Endothelial cell of umbilical vein (primary cell): ENCODE measurements around the gene EVC2.

Experiments used
- EZH2 ChIP-seq: IDR thresholded peaks from 2 replicates; pipeline ENCODE4 v1.6.1; 2012; ENCODE audit warnings: borderline replicate concordance, low read depth, mild to moderate bottlenecking, moderate library complexity, low read length, inconsistent platforms; ENCODE audit not compliant: severe bottlenecking
- JUN ChIP-seq: IDR thresholded peaks from 2 replicates; pipeline ENCODE4 v1.6.1; 2011; ENCODE audit warnings: borderline replicate concordance, low read depth; ENCODE audit not compliant: insufficient read length, insufficient read depth
- MYC ChIP-seq: IDR thresholded peaks from one replicate; pipeline ENCODE4 v1.6.1; 2011; ENCODE audit warnings: mild to moderate bottlenecking, low read depth, low read length
- POLR2A ChIP-seq: IDR thresholded peaks from 2 replicates; pipeline ENCODE4 v1.6.1; 2012; ENCODE audit warnings: low read depth, mild to moderate bottlenecking, control low read depth, low read length
- POLR2AphosphoS5 ChIP-seq: IDR thresholded peaks from 2 replicates; pipeline ENCODE4 v1.6.1; 2012; ENCODE audit warnings: low read depth, mild to moderate bottlenecking, control low read depth, low read length, moderate library complexity; ENCODE audit not compliant: insufficient read depth
- TF ChIP-seq, protein P1 (sequence below), 2 donors: IDR thresholded peaks; 1 replicate in 1 of 2; 2 replicates in 1 of 2; pipeline ENCODE4 v1.5.1; 2011; ENCODE audit warnings: low read length in 2 of 2, mild to moderate bottlenecking in 2 of 2, moderate library complexity in 2 of 2, control low read depth in 1 of 2, inconsistent platforms in 1 of 2, low read depth in 1 of 2; ENCODE audit not compliant: insufficient read depth in 1 of 2; ENCODE audit errors: extremely low read depth in 1 of 2
- TF ChIP-seq, protein P2 (sequence below): IDR thresholded peaks from 2 replicates; pipeline ENCODE4 v1.6.1; 2011; ENCODE audit not compliant: insufficient read depth, insufficient read length

DNA sequence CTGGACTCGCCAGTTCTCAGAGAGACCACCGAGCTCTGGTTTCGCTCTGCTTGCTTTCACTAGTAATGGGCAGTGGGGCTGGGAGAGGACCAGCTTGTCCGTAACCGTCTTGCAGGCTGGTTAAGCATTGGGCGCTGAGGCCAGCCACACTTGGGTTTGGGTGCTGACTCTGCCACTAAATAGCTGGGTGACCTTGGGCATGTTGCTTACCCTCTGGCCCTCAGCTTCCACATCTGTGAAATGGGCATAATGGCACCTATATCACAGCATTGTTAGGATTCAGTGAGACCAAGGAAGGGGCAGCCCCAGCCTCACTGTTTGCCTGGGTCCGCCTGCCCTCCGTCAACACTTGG lies 46.1 kb upstream of the EVC2 start:
- TF ChIP-seq, protein P1, sequence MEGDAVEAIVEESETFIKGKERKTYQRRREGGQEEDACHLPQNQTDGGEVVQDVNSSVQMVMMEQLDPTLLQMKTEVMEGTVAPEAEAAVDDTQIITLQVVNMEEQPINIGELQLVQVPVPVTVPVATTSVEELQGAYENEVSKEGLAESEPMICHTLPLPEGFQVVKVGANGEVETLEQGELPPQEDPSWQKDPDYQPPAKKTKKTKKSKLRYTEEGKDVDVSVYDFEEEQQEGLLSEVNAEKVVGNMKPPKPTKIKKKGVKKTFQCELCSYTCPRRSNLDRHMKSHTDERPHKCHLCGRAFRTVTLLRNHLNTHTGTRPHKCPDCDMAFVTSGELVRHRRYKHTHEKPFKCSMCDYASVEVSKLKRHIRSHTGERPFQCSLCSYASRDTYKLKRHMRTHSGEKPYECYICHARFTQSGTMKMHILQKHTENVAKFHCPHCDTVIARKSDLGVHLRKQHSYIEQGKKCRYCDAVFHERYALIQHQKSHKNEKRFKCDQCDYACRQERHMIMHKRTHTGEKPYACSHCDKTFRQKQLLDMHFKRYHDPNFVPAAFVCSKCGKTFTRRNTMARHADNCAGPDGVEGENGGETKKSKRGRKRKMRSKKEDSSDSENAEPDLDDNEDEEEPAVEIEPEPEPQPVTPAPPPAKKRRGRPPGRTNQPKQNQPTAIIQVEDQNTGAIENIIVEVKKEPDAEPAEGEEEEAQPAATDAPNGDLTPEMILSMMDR (IDR thresholded peaks at IDR 0.05; ENCODE audit: extremely low read depth in 1 of 2, insufficient read depth in 1 of 2, low read depth in 1 of 2, low read length in 2 of 2), result no peak
- TF ChIP-seq MYC (no peak), EZH2 (no peak), POLR2A (no peak), POLR2AphosphoS5 (no peak), JUN (no peak)
- TF ChIP-seq, protein P2, sequence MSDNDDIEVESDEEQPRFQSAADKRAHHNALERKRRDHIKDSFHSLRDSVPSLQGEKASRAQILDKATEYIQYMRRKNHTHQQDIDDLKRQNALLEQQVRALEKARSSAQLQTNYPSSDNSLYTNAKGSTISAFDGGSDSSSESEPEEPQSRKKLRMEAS, result no peak
